ENCODE results near the gene MST1R. TPM values are rescaled to one million over a fixed set of nuclear protein-coding genes. Genes with fewer than 3 reads are reported as not detected.

The MST1R gene
- total RNA-seq, 2 donors from 2014 or later = 1.2 to 4.2 TPM

DNA sequence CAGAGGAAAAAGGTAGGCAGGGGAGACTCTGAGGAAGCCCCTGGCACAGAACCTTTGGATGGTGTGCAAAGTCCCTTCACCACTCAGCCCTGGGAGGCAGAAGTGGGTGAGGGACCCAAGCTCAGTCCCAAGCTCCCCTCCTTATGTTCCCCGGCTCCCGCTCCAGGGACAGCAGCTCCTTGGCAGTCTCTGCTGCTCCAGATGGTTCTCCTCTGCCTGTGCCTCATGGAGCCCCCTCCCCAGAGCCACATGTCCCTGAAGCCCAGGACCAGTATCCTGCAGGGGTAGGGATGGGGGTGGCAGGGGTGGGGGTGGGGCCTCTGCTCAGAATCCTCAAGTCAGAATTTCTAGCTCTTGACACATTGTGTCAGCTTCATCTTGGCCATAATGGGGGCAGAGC, 26.0 kb downstream of the MST1R start:
- no peak for DNase-seq (ENCODE audit: low spot score)
- H3K9me3 ChIP-seq = no peaks in the 10 kb centered on the region
- no peaks in the 10 kb centered on the region for H3K36me3 ChIP-seq
- H3K27me3 ChIP-seq = no peaks in the 10 kb centered on the region
- H3K27ac ChIP-seq = no peak overlapping the region
- H3K4me3 ChIP-seq = no peak overlapping the region
- peaks cover 0 to 23% of the 10 kb centered on the region in 2 donors for H3K4me1 ChIP-seq
- TF ChIP-seq, protein P1, sequence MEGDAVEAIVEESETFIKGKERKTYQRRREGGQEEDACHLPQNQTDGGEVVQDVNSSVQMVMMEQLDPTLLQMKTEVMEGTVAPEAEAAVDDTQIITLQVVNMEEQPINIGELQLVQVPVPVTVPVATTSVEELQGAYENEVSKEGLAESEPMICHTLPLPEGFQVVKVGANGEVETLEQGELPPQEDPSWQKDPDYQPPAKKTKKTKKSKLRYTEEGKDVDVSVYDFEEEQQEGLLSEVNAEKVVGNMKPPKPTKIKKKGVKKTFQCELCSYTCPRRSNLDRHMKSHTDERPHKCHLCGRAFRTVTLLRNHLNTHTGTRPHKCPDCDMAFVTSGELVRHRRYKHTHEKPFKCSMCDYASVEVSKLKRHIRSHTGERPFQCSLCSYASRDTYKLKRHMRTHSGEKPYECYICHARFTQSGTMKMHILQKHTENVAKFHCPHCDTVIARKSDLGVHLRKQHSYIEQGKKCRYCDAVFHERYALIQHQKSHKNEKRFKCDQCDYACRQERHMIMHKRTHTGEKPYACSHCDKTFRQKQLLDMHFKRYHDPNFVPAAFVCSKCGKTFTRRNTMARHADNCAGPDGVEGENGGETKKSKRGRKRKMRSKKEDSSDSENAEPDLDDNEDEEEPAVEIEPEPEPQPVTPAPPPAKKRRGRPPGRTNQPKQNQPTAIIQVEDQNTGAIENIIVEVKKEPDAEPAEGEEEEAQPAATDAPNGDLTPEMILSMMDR (IDR thresholded peaks at IDR 0.05) = no peak

DNA sequence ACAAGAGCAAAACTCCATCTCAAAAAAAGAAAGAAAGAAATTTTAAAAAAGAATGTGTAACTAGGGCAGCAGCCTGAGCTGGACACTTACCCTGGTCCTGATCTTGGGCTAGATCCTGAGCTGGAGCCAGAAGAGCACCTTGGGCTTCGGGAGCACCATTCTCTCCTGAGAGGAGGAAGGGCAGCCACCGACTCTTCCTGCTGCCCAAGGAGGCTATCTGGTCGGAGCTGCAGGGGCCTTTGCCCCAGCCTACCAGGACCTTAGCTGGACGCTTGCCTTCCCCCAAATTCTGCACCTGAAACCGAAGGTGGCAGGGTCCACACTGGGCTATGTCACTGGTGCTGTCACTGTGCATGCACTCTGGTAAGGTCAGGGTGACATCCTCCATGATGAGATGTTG, 27.1 kb downstream of the MST1R start:
- H3K4me3 ChIP-seq = no peak overlapping the region
- no peaks in the 10 kb centered on the region for H3K36me3 ChIP-seq
- no peaks in the 10 kb centered on the region for H3K9me3 ChIP-seq
- H3K27ac ChIP-seq = no peak overlapping the region
- TF ChIP-seq, protein P1 (IDR thresholded peaks at IDR 0.05) = no peak
- H3K4me1 ChIP-seq = peaks cover 0 to 12% of the 10 kb centered on the region in 2 donors
- DNase-seq (ENCODE audit: low spot score) = no peak
- no peaks in the 10 kb centered on the region for H3K27me3 ChIP-seq

DNA sequence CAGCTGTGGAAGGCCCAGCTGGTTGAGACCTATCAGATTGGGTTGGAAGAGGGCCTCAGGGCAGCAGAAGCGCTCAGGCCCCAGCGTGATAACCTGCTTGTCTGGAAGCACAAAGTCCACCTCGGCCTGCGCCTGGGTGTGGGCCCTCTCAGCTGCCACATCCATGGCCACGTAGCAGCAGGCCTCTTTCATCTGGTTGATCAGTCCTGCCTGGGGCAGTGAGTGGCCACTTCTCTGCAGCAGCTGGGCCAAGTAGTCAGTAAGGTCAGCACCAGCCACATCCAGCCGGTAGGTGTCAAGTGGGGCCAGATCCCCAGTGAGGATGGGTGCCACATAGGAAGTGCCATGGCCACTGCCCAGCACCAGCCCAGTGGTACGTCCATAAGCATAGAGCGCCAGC, 30.1 kb downstream of the MST1R start:
- Histone ChIP-seq H3K9me3 (no peaks in the 10 kb centered on the region), H3K27ac (no peak overlapping the region), H3K4me1 (peaks cover 0 to 14% of the 10 kb centered on the region in 2 donors), H3K4me3 (no peak overlapping the region), H3K36me3 (no peaks in the 10 kb centered on the region), H3K27me3 (peaks cover 4 to 18% of the 10 kb centered on the region in 2 donors)
- DNase-seq (ENCODE audit: low spot score) = no peak
- TF ChIP-seq, protein P1 (IDR thresholded peaks at IDR 0.05) = no peak

DNA sequence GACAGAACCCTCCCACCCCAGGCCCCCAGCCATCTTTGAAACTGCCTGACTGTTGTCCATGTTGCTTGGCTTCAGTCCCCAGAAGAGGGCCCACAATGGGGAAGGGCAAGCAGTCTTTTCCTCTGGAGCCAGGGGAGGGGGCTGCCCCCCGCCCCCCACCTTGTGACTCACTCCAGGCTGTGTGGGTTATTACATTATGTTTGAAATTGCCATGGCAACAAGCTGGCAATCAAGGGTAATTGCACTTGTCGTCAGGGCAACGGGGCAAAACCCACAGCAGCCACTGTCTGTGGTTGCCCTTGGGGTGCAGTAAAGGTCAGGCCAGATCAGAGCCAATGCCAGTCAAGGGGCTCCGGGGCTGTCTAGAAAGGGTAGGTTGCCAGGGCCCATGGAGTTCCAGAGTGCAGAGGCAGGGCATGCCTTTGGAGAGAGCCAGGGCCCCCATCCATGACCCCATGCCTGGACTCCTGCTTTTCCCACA, 30.8 kb downstream of the MST1R start:
- H3K4me3 ChIP-seq = no peak overlapping the region
- no peaks in the 10 kb centered on the region for H3K9me3 ChIP-seq
- TF ChIP-seq, protein P1 (IDR thresholded peaks at IDR 0.05) = no peak
- DNase-seq (ENCODE audit: low spot score) = no peak
- peaks cover 9 to 19% of the 10 kb centered on the region in 2 donors for H3K27me3 ChIP-seq
- no peak overlapping the region for H3K27ac ChIP-seq
- no peaks in the 10 kb centered on the region for H3K36me3 ChIP-seq
- peaks cover 0 to 14% of the 10 kb centered on the region in 2 donors for H3K4me1 ChIP-seq

DNA sequence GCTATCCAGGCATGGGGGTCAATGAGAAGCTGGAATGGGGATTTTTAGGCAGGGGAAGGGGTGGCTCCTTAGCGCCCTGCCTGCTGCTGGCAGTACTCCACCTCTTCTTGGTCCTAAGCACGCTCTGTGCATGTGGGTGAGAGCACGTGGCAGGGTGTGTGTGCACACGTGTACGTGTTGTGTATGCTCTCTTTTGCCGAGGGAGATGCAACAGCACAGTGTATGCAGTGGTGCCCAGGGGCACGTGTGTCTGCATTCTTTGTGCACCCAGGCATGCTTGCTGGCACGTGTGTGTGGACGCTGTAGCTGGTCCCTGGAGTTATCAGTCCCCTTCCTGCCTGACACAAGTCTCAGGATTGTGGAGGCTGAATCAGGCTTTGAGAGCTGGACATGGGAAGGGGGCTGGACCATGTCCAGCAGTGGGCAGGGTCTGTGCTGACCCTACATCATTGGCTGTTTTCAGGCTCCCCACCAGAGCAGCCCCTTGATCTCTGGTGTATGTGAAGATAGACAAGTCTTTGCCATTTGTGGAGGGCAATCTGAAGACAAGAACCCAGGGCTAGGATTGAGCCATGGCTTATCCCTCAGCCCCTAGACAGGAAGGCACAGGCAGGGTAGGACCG, 32.0 kb downstream of the MST1R start:
- Histone ChIP-seq H3K4me1 (peaks cover 0 to 14% of the 10 kb centered on the region in 2 donors), H3K4me3 (no peak overlapping the region), H3K9me3 (no peaks in the 10 kb centered on the region), H3K36me3 (no peaks in the 10 kb centered on the region), H3K27me3 (peaks cover 9 to 19% of the 10 kb centered on the region in 2 donors), H3K27ac (no peak overlapping the region)
- TF ChIP-seq, protein P1 (IDR thresholded peaks at IDR 0.05) = no peak
- no peak for DNase-seq (ENCODE audit: low spot score)

Data from right atrium auricular region (tissue), 2 donors.